Activated CD4-positive, alpha-beta memory T cell treated with anti-CD3 and anti-CD28 coated beads, Interleukin-2, amount 10 ng/mL, durations not matched to agents 7 days and 5 days (primary cell): Measurements from ENCODE around the gene PTN. TPM values are rescaled to one million over a fixed set of nuclear protein-coding genes. Genes with fewer than 3 reads are reported as not detected.

Experiments used
- CTCF ChIA-PET: fragments of 350-600 bp; sonication (Branson Sonifier 250); formaldehyde crosslinking; loops from one replicate; lab custom pipeline; 2021; ENCODE audit warnings: antibody characterized with exemption, inconsistent platforms; lab: Charles Lee
- POLR2A ChIA-PET: fragments of 350-600 bp; sonication (Branson Sonifier 250); formaldehyde crosslinking; loops from one replicate; lab custom pipeline; 2021; ENCODE audit warnings: antibody characterized with exemption; lab: Charles Lee
- DNase-seq: peaks from one replicate; pipeline ENCODE4 v3.0.0-alpha.2; 2020
- H3K27ac Mint-ChIP-seq: one replicate; pipeline ENCODE4 v1.8.0; 2021; ENCODE audit warnings: mild to moderate bottlenecking, mixed read lengths
- H3K27me3 Mint-ChIP-seq: one replicate; pipeline ENCODE4 v1.8.0; 2021; ENCODE audit warnings: mixed read lengths
- H3K36me3 Mint-ChIP-seq: one replicate; pipeline ENCODE4 v1.8.0; 2021; ENCODE audit warnings: low read depth, mixed read lengths
- H3K4me1 Mint-ChIP-seq: one replicate; pipeline ENCODE4 v1.8.0; 2021; ENCODE audit warnings: mixed read lengths
- H3K4me3 Mint-ChIP-seq: one replicate; pipeline ENCODE4 v1.8.0; 2021; ENCODE audit warnings: mild to moderate bottlenecking, mixed read lengths
- H3K9me3 Mint-ChIP-seq: one replicate; pipeline ENCODE4 v1.8.0; 2021; ENCODE audit warnings: mixed read lengths
- total RNA-seq, 2 experiments: library from RNA; stranded (reverse); gene quantifications; one replicate each; pipeline ENCODE4 v1.2.3, GENCODE V29; 2021

Gene PTN
- total RNA-seq, 2 experiments from 2014 or later, result not detected

DNA sequence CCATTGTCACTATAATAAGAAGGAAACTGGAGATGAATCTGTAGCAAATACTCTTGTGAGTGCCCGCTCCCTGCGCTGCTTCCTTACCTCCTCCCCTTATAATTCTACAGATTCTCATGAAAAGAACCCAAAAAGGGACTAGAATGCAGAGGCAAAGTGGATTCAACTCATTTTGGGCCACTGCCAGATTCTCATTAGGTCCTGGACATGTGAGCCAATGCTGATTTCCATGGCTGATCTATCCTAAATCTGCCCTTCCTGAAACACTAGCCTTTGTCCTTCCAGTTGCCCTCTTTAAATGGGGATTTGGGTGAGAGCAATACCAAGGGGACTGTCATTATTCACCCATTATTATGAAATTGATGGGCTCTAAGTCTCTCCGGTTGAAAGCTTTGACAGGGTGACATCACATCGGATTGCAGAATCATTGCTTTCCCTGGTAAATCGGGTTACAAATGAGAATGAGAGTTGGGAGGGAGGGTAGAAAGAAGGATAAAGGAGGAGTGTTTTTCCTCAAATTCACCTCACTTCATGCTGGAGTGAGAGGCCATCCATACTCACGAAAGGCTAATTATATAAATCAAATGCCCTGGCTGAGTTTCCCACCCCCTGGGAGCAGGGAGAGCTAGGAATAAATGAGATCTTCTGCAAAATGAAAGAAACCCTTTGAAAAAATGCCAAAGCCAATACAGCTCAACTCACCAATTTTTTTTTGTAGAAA lies 37.5 kb downstream of the PTN start:
- Mint-ChIP-seq H3K27me3 (no peaks in the 10 kb centered on the region), H3K36me3 (no peaks in the 10 kb centered on the region), H3K4me1 (no peaks in the 10 kb centered on the region), H3K4me3 (no peak overlapping the region), H3K9me3 (no peaks in the 10 kb centered on the region), H3K27ac (no peak overlapping the region)
- ChIA-PET CTCF (no interaction called here), POLR2A (no interaction called here)
- DNase-seq, result no peak

DNA sequence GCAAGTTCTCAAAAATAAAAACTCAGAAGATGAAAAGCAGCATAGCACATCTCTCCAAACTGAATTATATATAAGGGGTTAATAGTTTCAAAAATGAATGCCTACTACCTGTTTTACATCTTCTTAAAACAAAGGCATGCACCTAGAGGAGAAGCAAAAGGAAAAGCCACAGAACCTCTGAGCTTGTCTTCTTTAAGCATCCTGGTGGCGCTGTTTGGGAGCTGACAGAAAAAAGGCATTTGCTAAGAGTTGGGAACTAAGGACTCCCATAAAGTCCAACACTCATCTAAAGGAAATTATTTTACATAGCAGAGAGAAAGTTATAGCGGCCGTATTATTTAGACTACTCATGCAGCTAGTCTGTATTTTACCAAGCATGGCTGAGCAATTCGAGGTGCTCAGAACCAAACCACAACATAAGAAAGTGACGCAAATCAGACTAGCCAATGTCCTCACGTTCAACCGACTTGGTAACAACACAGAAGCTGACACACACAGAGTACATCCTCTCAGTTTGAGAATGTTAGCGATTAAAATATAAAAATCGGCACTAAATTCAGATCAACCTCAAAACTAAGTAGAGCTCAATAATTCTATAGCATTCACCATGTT lies 38.8 kb downstream of the PTN start:
- Mint-ChIP-seq H3K9me3 (no peaks in the 10 kb centered on the region), H3K27ac (no peak overlapping the region), H3K4me3 (no peak overlapping the region), H3K27me3 (no peaks in the 10 kb centered on the region), H3K4me1 (no peaks in the 10 kb centered on the region), H3K36me3 (no peaks in the 10 kb centered on the region)
- CTCF ChIA-PET, result no interaction called here
- POLR2A ChIA-PET, result no interaction called here
- DNase-seq, result no peak

DNA sequence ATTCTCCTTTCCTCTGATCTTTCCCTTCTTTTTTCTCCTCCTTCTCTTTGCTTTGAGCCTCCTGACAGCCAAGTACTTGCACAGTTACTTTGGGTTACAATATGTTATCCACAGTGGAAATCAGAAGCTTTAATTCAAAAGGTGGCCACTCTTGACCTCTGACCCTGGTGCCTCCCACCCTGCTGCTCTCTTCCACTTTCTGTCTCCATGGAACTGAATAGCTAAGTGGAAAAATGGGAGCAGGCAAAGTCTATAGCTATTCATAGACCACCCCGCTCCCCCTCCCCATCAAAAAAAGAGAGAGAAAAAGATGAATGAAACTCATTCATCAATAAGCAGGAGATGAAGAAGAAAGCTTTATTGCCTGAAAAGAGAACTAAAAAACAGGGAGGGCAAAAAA lies 39.4 kb downstream of the PTN start:
- ChIA-PET POLR2A (no interaction called here), CTCF (no interaction called here)
- H3K4me1 Mint-ChIP-seq, result no peaks in the 10 kb centered on the region
- H3K27ac Mint-ChIP-seq, result no peak overlapping the region
- H3K4me3 Mint-ChIP-seq, result no peak overlapping the region
- no peak for DNase-seq
- H3K36me3 Mint-ChIP-seq, result no peaks in the 10 kb centered on the region
- no peaks in the 10 kb centered on the region for H3K27me3 Mint-ChIP-seq
- H3K9me3 Mint-ChIP-seq, result no peaks in the 10 kb centered on the region

DNA sequence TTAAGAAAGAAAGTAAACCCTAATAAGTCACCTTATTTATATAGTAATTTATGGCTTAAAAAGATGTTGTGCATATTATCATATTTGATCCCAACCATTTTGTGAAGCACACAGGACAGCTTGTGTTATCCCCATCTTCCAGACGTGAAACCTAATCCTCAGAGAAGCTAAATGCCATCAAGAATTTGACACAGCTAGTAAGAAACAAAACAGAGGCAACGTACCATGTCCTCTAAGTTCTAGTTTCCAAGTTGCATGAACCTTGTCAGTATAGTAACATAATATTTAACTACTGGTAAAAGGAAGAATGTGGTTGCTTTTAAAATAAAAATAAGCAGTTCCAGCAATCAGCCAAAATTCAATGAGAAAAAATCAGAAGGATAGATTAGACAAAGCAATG lies 41.5 kb downstream of the PTN start:
- Mint-ChIP-seq H3K27me3 (no peaks in the 10 kb centered on the region), H3K4me3 (no peak overlapping the region), H3K36me3 (no peaks in the 10 kb centered on the region), H3K27ac (no peak overlapping the region), H3K4me1 (no peaks in the 10 kb centered on the region), H3K9me3 (no peaks in the 10 kb centered on the region)
- POLR2A ChIA-PET, result no interaction called here
- DNase-seq, result no peak
- CTCF ChIA-PET, result no interaction called here

DNA sequence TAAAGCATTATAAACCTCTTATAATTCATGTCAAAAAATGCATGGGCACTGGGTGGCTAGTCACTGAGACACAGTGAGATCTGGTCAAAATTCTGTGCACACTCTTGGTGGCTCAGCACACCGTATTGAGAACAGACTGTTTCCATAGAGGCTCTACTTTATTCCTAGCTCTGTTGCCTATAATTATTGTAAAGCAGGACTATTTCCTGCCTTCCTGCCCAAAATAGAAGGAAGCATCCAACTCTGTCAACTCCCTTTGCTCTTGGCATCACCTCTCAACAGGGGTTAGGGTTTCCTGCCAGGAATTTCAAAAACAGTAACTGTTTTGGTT lies 45.1 kb downstream of the PTN start:
- no peaks in the 10 kb centered on the region for H3K9me3 Mint-ChIP-seq
- no peak overlapping the region for H3K4me3 Mint-ChIP-seq
- DNase-seq, result no peak
- H3K4me1 Mint-ChIP-seq, result no peaks in the 10 kb centered on the region
- no peak overlapping the region for H3K27ac Mint-ChIP-seq
- CTCF ChIA-PET, result no interaction called here
- H3K36me3 Mint-ChIP-seq, result no peaks in the 10 kb centered on the region
- POLR2A ChIA-PET, result no interaction called here
- H3K27me3 Mint-ChIP-seq, result no peaks in the 10 kb centered on the region

DNA sequence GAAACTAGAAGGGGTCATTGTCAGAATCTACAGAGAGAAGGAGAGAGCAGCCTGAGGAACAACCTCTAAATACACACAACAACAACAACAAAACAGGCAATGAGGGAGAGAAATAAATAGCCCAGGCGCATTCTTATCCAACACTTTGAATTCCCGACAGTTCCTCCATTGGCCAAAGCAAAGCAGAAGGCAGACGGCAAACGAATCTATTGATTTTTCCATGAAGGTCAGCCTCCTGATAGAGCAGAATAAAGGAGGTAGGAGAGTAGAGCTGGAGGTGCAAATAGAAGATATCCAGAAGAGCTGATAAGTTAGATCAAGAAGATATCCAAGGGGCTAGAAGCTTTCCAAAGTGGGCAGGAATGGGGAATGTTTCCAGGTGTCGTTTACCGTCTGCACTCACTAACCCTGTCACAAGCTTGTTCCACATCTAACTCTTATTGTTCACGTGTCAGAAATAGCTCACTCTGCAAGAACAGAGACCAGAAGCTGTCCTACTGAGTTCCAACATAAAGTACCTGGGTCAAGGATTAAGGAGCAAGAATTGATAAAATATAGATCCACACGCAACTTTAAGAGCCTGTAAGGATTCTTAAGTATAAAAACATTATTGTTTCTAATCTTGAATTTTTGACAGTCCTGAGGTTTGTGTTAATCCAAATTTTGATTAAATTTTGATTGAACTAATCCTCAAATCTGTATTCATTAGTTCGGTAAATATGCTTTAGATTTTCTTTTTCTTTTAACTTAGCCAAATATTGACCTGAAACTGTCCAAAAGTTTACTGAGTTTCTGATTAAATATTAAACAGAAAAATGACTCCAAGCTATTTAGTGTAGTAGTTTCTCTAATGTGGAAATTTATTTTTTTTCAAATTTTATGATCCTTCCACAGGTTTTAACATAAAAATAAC lies 45.7 kb downstream of the PTN start:
- no peaks in the 10 kb centered on the region for H3K36me3 Mint-ChIP-seq
- DNase-seq, result no peak
- peaks cover 4% of the 10 kb centered on the region for H3K9me3 Mint-ChIP-seq
- no peak overlapping the region for H3K27ac Mint-ChIP-seq
- no peaks in the 10 kb centered on the region for H3K4me1 Mint-ChIP-seq
- H3K4me3 Mint-ChIP-seq, result no peak overlapping the region
- POLR2A ChIA-PET, result no interaction called here
- H3K27me3 Mint-ChIP-seq, result no peaks in the 10 kb centered on the region
- CTCF ChIA-PET, result no interaction called here

DNA sequence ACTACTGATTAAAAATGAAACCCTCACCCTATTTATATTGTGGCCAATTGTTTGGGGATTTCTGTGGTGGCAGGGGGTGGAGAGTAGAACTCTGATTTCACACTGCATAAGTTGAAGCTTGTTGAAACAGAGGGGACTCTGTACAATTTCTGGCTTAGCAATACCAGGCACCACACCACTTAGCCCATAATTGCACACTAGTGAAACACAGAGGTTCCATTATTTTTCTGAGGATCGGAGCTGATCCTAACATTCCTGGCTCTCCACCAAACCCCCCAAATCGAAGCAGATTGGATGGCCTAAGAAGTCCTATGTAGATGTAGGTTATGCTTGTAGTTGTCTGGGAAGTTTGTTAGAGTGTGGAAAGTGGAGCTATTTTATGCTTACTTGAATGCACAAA lies 47.0 kb downstream of the PTN start:
- no peak for DNase-seq
- no peak overlapping the region for H3K4me3 Mint-ChIP-seq
- CTCF ChIA-PET, result no interaction called here

DNA sequence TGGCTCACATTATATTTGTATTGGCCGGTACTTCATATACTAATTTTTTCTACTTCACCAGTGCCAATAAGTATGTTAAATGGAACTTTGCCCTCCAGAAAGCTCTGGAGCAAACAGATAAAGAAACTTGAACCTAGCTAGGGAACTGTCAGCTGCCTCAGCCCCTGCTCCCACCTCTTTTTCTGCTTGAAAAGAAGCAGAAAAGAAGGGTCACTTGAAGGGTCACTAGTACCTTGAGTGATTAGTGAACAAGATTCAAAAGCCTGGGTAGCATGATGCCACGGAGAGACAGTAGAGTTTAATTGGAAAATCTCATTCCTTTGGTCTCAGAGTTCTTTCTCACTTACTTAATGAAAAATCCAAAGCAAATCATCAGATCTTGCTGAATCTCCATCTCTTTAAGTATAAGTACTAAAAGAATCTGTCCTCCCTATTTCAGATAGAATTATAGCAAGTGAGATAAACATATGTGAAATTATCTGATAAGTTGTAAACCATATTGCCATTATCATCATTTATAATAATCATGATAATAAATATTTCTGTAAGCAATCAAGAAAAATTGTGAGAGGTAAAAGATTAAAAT lies 47.7 kb downstream of the PTN start:
- no peaks in the 10 kb centered on the region for H3K27me3 Mint-ChIP-seq
- peaks cover 4% of the 10 kb centered on the region for H3K9me3 Mint-ChIP-seq
- POLR2A ChIA-PET, result no interaction called here
- H3K4me3 Mint-ChIP-seq, result no peak overlapping the region
- no peak overlapping the region for H3K27ac Mint-ChIP-seq
- CTCF ChIA-PET, result no interaction called here
- no peaks in the 10 kb centered on the region for H3K36me3 Mint-ChIP-seq
- no peak for DNase-seq
- no peaks in the 10 kb centered on the region for H3K4me1 Mint-ChIP-seq

More for the DNA sequence above, 47.0 kb downstream of the PTN start:
- H3K27me3 Mint-ChIP-seq, result no peaks in the 10 kb centered on the region
- H3K36me3 Mint-ChIP-seq, result no peaks in the 10 kb centered on the region
- no peak overlapping the region for H3K27ac Mint-ChIP-seq
- no peaks in the 10 kb centered on the region for H3K4me1 Mint-ChIP-seq
- H3K9me3 Mint-ChIP-seq, result peaks cover 4% of the 10 kb centered on the region
- POLR2A ChIA-PET, result no interaction called here

DNA sequence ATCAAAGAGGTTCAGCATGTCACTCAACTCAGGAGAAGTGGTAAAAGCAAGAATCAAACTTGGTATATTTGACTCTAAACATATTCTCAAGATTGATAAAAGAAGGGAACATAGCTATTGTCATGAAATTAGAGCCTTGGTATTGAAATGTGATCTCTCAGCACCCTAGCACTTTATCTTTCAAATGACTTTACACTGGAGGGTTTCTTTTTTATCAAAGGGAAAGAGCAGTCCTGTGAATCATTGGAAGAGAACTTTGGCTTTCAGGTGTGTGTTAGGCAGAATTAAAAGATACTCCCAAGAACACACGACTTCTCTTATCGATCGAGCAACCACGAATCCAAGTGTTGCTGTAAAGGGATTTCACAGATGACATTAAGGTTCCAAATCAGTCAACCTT lies 54.4 kb downstream of the PTN start:
- Mint-ChIP-seq H3K9me3 (peaks cover 10% of the 10 kb centered on the region), H3K27me3 (no peaks in the 10 kb centered on the region), H3K36me3 (no peaks in the 10 kb centered on the region), H3K4me3 (no peak overlapping the region), H3K4me1 (no peaks in the 10 kb centered on the region), H3K27ac (no peak overlapping the region)
- no peak for DNase-seq
- ChIA-PET POLR2A (no interaction called here), CTCF (no interaction called here)

DNA sequence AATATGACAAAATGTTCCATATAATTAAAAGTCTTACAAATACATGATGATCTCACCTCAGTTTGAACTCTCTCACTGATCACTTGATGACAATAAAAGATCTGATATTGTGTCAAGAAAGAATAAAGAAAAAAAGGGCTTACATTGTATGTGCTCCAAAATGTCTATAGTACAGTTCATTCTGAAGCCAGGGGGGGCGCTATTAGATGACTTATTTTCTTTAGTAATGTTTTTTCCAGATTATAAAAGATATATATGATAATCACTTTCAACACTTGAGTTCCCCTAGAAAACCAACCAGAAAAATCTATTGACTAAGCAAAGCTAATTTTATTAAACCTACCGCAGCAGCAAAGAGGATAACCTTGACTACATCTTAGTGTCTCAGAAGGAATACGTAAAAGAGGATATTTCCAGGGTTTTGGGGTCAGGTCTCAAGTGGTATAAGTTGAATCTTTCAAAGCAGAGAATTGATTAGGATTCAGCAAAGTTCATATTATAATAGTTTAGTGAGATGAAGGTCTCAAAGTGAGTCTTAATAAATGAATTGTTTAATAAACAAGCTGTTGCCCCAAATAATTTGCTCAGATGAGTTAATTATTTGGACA lies 55.8 kb downstream of the PTN start:
- peaks cover 6% of the 10 kb centered on the region for H3K9me3 Mint-ChIP-seq
- no peak overlapping the region for H3K4me3 Mint-ChIP-seq
- H3K27me3 Mint-ChIP-seq, result no peaks in the 10 kb centered on the region
- H3K36me3 Mint-ChIP-seq, result no peaks in the 10 kb centered on the region
- H3K4me1 Mint-ChIP-seq, result no peaks in the 10 kb centered on the region
- H3K27ac Mint-ChIP-seq, result no peak overlapping the region
- ChIA-PET CTCF (no interaction called here), POLR2A (no interaction called here)
- no peak for DNase-seq

DNA sequence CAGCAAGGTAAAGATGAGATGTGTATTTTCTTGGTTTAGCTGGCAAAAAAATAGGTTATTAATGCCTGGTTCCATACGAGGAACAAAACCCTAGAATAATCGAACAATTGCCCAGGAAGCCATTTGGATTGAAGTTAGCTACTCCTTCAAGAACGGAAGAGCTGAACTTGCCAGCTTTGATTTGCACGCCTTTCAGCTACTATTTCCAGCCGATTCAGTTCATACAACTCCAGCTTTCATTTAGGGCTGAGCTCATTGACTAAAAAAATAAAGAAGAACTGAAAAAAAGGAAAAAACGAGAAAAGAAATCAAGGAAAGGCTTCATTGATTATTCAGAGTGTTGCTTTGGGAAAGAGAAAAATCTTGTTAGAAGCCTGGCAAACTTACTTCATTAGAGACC lies 60.4 kb downstream of the PTN start:
- Mint-ChIP-seq H3K4me1 (no peaks in the 10 kb centered on the region), H3K36me3 (no peaks in the 10 kb centered on the region), H3K27ac (no peak overlapping the region), H3K9me3 (no peaks in the 10 kb centered on the region), H3K4me3 (no peak overlapping the region), H3K27me3 (no peaks in the 10 kb centered on the region)
- DNase-seq, result no peak
- CTCF ChIA-PET, result no interaction called here
- POLR2A ChIA-PET, result no interaction called here

DNA sequence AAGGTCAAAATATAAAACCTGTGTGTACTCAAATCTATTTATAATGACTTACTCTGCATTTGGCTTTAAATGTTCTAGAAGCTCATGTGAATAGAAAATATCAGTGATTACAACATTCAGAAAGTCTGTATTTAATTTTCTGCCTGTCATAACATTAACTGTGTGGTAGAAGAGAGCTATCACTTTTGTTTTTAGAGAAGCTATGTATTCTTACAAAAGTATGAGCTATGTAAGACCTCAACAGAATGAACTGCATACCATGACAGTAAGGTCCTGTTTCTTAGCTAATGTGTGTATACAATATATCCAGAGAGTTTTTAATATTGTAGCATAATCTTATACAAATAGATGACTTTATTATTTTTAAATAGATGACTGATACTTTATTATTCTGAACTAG lies 61.5 kb downstream of the PTN start:
- ChIA-PET POLR2A (no interaction called here), CTCF (no interaction called here)

DNA sequence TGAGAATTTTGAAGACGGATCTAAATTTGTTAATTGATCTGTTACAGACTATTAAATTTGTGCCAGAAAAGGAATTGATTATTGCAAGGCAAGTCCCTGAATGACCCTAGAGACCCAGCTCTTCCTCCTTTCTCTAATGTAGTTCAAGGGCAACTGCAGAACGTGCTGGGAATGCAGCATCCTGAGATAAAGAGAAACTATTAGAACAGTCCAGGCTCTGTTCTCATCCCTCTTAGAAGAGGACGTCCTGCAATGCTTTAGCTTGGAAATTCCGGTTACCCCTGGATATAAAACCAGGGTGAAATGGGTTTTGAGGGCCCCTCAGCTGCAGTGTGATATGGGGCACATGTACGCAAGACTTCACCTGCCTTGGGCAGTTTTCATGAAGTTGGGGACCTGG lies 67.3 kb downstream of the PTN start:
- CTCF ChIA-PET, result no interaction called here

More for the DNA sequence above, 61.5 kb downstream of the PTN start:
- H3K9me3 Mint-ChIP-seq, result no peaks in the 10 kb centered on the region
- DNase-seq, result no peak
- no peak overlapping the region for H3K4me3 Mint-ChIP-seq
- no peaks in the 10 kb centered on the region for H3K27me3 Mint-ChIP-seq
- no peaks in the 10 kb centered on the region for H3K36me3 Mint-ChIP-seq
- H3K4me1 Mint-ChIP-seq, result no peaks in the 10 kb centered on the region
- no peak overlapping the region for H3K27ac Mint-ChIP-seq

More for the DNA sequence above, 67.3 kb downstream of the PTN start:
- Mint-ChIP-seq H3K27me3 (no peaks in the 10 kb centered on the region), H3K27ac (no peak overlapping the region), H3K36me3 (no peaks in the 10 kb centered on the region), H3K4me3 (no peak overlapping the region), H3K9me3 (peaks cover 2% of the 10 kb centered on the region), H3K4me1 (no peaks in the 10 kb centered on the region)
- no peak for DNase-seq
- POLR2A ChIA-PET, result no interaction called here
